SKM-1 (cell line): ENCODE measurements around the gene HOGA1.

Source experiments
- DNase-seq: peaks from one replicate; lab custom pipeline; 2025; ENCODE audit not compliant: unreplicated experiment; lab: John Stamatoyannopoulos, UW

Gene HOGA1

DNA sequence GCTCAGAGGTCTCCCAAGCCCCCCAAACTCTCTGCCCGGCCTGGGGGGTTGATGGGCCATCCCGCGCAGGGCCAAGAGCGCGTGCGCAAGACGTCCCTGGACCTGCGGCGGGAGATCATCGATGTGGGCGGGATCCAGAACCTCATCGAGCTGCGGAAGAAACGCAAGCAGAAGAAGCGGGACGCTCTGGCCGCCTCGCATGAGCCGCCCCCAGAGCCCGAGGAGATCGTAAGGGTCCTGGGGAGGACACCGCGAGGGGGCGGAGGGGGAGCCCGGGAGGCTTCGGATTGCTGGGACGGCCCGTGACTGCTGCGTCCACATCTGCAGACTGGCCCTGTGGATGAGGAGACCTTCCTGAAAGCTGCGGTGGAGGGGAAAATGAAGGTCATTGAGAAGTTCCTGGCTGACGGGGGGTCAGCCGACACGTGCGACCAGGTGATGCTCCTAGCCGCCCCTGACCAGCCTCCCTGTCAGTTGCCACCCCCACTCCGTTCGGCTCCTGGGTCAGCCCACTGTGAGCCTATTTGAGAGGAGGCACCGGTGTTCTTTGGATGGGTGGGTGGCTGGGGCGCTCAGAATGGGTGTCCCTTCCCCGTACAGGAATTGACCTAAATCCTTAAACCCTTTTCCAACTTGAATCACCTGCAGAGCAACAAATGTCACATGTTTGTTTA is 5.9 kb upstream of the HOGA1 start:
- no peak for DNase-seq

DNA sequence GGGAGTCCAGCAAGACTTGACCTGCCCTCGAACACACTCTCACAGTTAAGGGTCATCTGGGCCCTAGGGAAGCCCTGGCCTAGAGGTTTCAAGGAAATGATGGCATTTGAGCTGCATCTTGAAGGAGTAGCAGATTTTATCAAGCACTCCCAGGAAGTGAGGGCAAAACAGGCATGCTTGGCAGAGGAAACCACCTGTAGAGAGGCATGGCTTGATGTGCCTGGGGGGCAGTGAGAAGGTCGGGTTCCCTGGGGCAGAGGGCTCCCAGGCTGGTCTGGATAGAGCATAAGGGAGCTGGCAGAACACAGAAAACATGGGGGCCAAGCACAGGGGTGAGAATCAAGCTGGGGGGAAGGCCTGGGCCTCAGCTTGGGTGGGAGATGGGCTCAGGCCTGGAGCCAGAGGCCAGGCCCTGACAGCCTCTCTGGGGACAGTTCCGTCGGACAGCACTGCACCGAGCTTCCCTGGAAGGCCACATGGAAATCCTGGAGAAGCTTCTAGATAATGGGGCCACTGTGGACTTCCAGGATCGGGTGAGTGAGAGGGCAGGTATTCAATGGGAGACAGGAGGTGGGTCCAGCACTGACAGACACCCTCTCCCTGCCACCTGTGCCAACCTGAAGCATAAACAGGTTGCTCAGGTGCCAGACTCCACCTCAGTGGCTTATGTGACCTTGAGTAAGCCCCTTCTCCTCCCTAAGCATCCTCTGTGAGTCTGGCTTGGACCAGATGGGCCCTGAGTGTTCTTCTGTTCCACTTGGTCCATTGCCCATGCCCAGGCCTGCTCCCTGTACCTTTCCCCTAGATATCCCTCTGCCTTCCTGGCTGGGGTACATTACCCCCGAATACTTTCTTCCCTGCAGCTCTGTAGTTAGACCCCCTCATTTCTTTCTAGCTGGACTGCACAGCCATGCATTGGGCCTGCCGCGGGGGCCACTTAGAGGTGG is 3.5 kb upstream of the HOGA1 start:
- no peak for DNase-seq

DNA sequence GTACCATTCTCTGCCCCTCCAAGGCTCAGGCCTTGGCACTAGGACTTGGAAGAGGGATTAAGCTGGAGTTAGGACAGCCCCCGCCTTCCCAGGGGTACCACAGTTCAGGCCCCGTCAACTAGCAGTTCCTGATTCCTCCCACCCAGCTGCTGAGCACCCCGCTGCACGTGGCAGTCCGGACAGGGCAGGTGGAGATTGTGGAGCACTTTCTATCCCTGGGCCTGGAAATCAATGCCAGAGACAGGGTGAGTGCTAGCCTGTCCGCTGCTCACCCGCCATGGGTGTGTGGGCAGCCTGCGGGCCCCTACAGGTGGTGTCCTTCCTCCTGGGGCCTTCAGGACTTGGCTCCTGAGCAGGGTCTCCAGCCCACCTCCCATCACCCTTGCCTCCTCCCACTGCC is 2.0 kb upstream of the HOGA1 start:
- DNase-seq = no peak

DNA sequence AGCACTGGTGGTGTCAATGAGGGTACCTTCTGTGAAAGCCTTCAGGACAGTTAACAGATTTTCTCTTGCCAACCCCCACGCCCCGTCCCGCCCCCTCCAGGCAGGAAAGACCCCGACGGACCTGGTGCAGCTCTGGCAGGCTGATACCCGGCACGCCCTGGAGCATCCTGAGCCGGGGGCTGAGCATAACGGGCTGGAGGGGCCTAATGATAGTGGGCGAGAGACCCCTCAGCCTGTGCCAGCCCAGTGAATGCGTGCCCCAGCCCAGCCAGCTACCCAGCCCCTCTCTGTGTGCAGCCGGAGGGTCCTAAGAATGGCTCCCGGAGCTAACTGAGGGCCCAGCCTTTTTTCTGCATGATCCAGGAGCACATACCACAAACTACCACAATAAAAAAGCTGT is 713 bp upstream of the HOGA1 start:
- DNase-seq = no peak

- no peak for DNase-seq
Measured at GRCh38 chr10:97584798-97585438, 729 bp downstream of the HOGA1 start.

DNA sequence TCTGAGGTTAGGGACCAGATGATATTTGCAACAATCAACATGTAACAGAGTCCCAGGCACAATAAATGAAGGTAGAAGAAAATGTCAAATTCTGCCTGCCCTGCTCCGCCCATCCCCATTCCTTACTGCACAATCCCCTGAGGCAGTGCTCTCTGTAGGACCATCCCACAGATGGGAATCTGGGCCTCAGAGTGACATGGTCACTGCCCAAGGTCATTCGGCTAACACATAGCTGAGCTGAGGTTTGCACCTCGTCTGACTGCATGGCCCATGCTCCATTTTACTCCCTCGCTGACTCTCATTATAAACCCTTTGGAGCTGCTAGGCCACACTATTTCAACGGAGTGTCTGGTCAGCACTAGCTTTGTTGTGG is 1.2 kb downstream of the HOGA1 start:
- no peak for DNase-seq

- no peak for DNase-seq
Measured at GRCh38 chr10:97587183-97587582, 3.0 kb downstream of the HOGA1 start.

- DNase-seq = no peak
Measured at GRCh38 chr10:97589479-97589878, 5.3 kb downstream of the HOGA1 start, which contains the start of gene C10orf62. C10orf62 (plus strand) TSS chr10:97589721; CDS start chr10:97589898, 177 bp downstream.

DNA sequence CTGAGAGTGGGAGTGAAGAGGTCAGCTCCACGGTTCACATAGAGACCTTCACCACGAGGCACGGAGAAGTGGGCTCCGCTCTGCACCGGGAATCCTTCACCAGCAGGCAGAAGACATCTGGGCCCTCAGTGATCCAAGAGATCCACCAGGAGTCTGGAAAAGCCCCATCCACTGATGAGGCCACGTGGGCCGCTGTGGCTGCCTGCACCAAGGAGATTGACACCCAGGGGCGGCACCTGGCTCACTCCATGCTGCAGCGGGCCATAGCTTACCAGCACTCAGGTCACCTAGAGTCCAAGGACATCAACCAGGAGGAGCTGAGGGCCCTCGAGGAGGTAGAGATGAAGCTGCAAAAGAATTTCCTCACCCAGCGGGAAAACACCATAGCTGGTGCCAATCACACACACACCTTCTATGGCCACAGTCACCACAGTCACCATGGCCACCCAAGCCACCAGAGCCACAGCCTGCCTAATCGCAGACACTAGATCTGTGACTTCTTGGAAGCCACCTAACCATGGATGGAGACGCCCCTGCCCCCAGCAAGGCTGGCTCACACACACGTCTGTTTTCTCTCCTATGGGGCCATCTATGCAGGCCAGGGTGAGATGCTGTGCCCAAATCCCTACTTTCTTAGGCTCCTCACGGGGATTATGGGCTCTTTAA is 6.0 kb downstream of the HOGA1 start:
- DNase-seq = no peak

- DNase-seq = no peak
Measured at GRCh38 chr10:97590748-97591495, 6.7 kb downstream of the HOGA1 start.

DNA sequence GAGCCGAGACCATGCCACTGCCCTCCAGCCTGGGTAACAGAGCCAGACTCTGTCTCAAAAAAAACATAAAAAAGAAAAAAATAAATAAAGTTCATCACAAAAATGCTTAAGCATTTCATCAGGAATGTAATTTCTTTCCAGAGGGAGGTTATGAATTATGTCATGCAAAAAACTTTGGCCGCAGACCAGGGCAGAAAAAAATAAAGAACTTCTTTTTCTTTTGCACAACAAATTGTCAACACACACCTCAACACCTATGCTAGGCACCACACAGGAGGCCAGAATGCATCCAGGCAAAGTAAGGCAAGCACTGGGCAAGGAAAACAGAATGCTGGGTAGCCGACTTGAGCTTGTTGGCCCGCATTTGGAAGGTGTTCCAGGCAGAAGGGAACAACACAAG is 9.2 kb downstream of the HOGA1 start:
- no peak for DNase-seq

DNA sequence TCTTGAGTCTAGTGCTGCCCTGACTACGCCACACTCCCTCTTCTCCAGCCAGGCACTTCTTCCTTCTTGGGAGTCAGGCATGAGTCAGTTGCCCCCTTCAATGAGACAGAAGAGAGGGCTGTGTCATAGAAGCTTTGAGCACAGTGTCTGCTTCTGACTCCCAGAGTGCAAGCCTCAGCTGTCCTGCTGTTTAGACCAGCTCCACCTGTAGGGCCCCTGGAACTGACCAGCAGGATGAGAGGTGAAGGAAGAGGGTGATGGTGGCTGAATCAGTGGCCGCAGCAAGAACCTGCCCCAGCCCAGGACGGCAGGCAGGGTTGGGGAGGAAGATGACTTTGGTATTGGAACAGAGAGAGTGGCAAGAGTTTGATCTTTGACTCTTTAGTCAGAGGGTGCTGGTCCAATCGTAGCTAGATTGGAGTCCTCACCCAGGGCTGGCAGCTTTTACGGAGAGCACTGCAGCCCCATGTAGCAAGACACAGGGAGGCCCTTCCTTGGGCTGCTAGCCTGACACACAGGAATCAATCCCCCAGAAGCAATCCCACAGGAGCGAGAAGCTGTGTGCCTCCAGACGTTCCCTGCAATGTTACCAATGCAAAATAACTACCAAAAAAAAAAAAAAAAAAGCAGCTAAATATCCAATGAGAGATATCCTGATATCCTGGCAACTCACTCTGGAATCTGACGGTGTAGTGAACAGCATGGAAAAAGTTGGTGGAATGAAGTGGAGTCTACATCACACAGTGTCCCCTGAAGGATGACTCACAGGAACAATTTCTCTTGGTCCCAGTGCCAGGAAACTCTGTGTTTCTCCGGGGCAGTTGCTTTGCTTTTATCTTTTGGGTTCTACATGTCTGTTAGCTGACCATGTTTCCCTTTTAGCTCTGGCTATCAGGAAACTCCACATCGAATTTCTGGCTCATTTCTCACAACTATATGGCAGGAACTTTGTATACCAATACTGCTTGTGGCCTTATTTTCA is 12.2 kb downstream of the HOGA1 start:
- DNase-seq = no peak

DNA sequence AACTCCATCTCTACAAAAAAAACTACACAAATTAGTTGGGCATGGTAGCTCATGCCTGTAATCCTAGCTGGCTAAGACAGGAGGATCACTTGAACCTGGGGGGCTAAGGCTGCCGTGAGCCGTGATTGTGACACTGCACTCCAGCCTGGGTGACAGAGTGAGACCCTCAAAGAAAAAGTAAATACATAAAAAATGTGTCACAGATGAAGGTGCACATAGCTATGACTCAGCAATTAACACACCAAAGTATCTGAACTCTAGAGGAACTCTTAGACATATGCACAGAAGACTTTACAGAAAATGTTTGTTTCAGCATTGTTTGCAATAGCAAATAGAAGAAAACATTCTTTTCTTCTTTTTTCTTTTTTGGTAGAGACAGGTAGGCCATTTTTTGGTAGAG is 13.6 kb downstream of the HOGA1 start:
- no peak for DNase-seq

- DNase-seq = no peak
Measured at GRCh38 chr10:97598407-97599271, 14.4 kb downstream of the HOGA1 start.

GRCh38 chr10:97599272-97599619 is 15.1 kb downstream of the HOGA1 start:
- no peak for DNase-seq

DNA sequence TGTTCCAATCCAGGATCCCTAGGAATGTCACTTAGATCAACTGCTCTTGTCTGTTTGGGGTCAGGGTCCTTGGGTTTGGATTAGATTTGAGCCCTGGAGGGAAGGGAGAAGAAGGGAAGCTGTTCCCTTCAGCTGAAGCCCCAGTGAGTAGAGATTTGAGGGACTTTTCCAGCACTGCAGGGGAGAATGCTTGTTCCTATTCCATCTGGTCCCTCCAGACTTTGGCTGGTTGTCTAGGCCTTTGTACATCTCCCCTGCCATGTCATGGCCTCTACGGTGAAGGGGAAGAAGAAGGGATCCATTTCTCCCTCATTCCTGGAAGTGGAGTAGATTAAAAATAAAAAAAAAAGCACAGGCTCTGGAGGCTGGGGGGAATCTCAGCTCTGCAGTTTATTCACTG is 16.4 kb downstream of the HOGA1 start:
- DNase-seq = no peak

- DNase-seq = no peak
Measured at GRCh38 chr10:97601268-97602215, 17.4 kb downstream of the HOGA1 start.
